Measurements from ENCODE around the gene RAB4A.

RAB4A gene

DNA sequence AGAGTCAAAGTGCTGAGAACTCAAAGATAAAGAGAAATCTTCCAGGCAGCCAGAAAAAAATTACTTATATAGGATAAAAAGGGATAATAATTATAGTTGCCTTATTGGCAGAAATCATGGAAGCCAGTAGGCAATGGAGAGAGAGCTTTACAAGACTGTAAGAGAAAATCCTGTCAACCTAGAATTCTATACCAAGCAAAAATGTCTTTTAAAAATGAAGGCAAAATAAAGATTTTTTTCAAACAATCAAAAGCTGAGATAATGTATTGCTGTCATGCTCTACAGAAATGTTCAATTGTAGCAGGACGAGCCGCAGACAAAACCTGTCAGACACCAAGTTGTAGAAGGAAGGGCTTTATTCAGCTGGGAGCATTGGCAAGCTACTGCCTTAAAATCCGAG is 26.8 kb upstream of the RAB4A start:
- DNase-seq (ENCODE audit: low read depth): no peak

DNA sequence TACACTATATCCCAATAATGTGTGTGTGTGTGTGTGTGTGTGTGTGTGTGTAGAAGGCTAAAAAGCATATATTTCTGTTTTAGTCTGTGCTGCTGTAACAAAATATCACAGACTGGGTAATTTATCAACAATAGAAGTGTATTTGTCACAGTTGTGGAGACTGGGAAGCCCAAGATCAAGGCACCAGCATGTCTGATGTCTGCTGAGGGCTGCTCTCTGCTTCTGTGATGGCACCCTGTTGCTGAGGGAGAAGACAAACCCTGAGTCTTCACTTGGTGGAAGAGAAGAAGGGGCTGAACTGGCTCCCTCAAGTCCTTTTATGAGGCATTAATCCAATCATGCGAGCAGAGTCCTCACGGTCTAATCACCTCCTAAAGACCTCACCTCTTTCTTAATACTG is 23.0 kb upstream of the RAB4A start:
- no peak for DNase-seq (ENCODE audit: low read depth)

DNA sequence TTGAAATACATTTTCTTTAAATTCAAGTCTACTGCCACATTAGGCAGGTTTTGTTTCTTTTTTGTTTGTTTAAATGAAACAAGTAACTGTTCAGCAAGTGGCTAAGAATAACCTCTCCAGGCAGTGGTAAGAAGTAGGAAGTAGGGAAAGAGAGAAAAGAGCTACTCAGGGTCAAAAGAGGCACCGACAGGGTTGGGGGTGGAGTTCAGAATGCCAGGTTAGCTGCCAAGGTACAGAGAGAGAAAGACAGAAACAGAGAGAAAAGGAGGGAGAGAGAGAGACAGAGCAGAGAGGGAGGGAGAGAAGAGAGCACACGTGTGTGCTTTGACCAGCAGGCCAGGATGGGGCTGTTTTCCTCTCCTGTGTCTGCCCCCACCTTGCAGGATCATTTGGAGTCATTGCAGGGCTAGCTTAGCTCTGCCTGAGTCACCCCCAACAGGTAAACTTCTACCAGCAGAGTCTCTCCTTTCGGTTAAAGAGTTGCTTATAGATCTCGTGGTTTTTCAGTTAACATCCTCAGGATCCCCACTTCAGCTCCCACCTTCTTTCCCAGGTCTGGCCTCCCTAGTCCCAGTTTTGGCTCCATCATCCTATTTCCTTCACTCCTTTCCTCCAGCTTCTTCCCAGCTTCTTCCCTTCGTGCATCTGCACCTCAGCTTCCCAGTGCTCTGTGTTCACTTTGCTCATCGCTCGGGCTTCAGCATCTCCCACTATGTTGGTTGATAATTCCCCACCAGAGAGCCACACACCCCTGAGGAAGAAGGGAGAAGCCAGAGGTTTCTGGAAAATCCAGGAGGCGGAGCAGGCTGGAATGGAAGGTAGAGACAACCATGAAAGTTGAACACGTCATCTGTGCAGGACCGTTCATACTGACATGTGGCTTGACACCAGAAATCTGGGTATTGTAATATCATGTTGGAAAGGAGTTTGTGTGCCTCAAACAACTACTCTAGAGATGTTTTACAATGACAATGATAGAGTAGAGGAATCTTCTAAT is 21.8 kb upstream of the RAB4A start:
- DNase-seq (ENCODE audit: low read depth): no peak

DNA sequence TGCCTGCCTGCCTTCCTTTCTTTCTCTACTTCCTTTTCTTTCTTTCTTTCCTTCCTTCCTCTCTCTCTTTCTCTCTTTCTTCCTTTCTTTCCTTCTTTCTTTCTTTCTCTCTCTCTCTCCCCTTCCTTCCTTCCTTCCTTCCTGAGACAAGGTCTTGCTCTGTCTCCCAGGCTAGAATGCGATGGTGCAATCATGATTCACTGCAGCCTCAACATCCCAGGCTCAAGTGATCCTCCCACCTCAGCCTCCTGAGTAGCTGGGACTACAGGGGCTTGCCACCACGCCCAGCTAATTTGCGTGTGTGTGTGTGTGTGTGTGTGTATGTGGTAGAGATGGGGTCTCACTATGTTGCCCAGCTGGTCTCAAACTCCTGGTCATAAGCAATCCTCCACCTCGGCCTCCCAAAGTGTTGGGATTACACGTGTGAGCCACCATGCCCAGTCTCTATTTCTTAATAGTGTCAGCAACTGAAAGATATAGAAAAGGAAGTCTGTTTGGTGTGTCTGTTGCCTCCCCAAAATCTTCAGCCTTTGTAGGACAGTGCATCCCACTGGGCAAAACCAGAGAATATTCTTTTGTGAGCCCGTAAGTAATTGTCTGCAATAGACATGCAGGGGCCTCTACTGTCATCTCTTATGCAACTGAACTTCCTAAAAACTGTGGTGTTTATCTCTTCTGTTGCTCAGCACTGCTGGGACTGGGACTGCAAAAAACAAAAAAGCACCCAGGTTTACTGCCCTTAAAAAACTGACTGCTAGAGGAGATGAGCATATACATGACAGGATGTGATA is 20.9 kb upstream of the RAB4A start:
- DNase-seq (ENCODE audit: low read depth): no peak

DNA sequence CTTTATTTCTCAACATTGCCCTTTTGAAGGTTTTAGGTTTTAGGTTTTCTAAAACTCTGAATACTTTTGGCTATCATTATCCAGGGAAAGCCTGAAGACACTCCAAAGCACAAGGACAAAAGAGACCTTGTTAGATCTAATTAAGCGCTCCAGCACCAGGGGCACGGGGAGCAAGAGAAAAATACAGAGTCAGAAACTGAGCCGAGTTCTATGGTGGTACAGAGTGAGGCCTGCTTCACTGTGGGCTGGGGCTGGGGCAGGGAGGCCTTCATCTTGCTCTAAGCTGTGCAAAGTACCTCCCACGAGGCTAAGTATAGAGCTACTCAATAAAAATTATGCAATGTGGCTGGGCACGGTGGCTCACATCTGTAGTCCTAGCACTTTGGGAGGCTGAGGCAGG is 19.7 kb upstream of the RAB4A start:
- DNase-seq (ENCODE audit: low read depth): no peak

DNA sequence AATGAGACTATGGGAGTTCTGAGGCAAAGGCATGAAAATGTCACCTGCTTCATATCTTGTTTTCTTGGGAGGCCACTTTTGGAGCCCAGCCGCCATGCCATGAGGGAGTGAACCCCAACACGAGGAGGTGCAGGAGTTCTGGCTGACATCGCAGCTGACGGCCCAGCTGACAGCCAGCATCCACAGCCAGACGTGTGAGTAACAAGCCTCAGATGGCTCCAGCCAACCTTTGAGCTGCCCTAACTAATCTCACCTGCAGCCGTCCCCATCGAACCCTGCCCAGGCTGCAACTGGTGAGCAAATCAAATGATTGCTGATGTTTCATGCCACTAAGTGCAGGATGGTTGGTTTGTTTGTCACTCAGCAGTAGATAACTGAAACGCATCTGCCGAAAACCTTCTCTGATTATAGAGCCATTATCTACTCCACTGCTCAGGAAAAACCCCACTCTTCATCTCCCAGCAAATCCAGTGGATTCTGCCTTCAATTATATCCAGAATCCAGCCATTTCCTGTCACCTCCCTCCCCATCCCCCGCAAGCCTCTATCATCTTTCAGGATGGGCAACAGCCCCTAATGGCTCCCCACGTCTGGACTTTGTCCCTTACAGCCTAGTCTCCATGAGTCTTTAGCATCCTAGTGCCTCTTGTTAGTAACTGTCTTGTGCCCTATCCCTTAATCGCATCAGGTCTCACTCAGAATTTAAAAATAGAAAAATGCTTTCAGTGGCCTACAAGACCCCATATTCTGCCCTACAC is 18.5 kb upstream of the RAB4A start:
- no peak for DNase-seq (ENCODE audit: low read depth)

DNA sequence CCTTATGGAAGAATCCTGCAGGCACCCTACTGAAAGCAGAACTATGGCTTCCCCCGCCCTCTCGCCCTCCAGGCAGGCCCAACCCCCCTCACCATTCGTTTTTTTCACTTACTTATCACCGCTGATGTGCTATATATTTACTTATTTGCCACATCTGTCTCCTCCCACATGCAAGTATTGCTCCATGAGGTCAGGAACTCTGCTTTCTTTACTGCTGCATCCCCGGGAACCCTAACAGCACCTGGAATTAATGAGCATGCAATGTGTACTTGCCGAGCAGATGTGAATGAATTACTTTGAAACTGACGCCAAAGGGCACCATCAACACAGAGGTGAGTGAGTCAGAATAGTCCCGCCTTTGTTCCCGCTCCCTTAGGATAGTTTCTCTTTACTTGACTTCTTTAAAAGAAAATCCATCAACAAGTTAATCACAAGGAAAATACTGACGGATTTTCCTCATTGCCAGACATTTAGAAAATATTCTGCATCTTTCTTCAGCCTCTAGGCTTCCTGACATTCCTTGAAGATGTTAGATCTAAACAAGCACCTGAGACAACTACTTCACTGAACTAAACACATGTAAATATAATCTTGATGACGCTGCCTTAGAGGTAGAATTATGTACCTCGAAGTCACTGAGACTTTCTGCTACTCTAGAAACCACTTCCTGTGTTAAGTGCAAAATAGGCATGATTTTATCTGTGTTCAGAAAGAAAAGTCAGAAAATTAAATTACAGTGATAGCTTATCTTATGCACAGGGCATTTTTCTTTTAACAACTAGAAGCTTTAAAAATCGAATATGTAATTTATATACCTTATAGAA is 17.5 kb upstream of the RAB4A start:
- no peak for DNase-seq (ENCODE audit: low read depth)

DNA sequence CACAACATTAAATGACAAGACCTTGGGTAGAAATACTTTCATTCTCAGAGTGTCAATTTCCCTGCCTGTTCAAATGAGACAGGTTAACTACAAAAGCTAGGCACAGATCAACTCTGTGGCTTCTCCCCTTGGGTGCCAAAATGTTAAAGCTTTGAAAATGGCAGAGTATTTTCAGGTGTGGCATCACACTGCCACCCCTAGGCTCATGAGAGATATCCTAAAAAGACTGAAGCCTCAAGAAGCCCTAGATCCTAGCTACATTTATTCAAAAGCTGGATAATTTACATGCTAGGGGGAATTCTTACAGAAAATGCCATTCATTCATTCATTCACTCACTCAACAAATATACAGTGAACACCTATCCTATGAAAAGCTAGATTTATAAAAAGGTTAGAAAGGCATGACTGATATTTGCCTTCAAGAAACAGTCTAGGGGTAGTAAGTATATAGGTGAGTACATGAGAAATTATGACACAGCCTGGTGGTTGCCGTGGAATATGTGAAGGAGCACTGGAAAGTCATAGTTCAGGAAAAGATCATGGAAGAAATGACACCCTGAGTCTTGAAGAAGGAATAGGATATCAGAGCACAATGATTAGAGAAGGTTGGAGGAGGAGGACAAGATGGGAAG is 15.9 kb upstream of the RAB4A start:
- no peak for DNase-seq (ENCODE audit: low read depth)

DNA sequence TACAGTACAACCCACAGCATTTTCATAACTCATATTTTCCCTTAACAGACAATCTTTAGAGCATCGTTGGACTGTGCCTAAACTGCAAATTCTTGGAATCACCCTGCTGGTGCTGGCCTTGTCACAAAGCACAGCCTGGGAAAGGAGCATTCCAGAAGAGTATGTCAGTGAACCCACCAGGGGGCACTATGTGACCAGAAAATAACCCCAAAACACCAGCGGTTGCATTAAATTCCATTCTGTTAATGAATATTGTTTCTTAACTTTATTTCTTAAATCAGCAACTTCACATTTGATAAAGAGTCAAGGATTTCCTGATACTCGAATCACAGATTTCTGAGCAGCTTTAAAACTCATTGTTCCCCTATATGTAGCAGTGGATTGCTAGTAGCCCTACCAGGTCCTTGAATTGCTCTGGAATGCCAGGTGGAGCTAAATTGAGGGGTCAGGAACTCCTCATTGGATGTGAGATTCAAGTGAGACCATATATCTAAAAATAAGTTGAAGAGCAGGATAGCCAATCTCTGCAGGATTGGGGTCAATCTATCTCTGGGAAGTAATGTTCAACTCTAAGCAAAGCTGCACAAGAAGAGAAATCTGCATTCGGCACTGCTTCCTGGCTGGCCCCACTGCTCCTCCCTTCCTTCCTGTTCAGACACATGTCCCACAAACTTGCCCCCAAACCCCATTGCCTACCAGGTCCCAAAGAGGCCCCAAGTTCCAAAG is 12.7 kb upstream of the RAB4A start:
- peak; percentile 43 for DNase-seq (ENCODE audit: low read depth)

DNA sequence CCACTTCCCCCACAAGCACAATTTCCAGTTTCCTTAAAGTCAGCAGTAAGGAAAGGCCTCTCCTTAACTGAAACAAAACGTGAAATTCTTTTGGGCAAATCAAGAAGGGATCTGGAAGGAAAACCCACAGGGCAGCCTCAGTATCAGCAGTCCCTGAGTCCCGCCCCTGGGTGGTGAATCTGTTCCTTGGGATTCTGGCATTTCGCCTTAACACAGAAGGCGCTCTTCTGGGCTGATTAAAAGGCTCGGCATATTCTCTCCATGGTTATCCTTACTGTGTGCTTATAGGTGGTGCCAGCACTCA is 12.2 kb upstream of the RAB4A start:
- DNase-seq (ENCODE audit: low read depth): no peak

DNA sequence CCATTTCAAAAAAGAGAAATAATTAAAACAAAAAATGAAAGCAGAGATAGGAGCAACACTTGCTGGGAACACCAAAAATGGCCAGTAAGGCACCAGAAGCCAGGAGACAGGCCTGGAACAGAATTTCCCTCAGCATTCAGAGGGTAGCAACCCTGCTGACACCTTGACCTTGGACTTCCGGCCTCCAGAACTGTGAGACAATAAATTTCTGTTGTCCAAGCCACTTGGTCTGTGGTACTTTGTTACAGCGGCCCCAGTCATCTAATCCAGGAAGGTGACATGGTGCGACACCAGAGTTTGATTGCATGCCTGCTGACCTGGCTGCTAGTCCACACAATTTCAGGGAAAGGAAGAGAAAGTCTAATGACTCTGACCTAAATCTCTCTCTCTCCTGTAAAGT is 10.6 kb upstream of the RAB4A start:
- DNase-seq (ENCODE audit: low read depth): no peak

DNA sequence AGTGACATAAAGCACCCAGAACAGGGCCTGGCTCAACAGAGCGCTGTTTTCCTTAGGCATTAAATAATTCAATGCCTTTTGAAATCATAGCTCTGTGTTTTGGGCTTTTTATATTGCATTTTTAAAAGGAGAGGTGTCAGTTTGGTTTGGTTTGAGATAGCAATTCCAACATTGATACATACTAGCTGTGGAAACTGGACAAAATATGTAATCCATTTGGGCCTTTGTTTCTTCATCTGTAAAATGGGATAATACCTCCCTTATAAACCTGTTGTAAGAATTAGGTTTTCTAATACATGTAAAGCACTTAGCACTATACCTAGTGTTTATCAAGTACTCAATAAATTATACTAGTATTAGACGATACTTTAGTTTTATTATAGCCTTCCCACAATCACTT is 8.7 kb upstream of the RAB4A start:
- DNase-seq (ENCODE audit: low read depth): no peak

DNA sequence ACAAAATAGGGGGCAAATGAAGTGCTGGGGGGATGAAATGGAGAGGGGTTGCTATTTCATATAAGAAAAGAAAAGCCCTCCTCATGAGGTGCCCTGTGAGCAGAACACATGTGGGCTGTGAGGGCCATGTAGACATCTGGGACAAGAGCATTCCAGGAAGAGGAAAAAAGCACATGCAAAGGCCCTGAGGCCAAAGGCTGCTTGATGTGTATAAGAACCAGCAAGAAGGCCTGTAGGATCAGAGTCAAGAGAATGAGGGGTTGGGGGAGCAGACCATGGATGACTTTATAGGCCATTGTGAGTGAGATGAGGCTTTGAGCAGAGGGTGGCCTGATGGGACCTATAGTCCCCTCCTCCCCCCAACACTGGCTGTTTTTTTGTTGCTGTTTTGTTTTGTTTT is 7.7 kb upstream of the RAB4A start:
- DNase-seq (ENCODE audit: low read depth): no peak

DNA sequence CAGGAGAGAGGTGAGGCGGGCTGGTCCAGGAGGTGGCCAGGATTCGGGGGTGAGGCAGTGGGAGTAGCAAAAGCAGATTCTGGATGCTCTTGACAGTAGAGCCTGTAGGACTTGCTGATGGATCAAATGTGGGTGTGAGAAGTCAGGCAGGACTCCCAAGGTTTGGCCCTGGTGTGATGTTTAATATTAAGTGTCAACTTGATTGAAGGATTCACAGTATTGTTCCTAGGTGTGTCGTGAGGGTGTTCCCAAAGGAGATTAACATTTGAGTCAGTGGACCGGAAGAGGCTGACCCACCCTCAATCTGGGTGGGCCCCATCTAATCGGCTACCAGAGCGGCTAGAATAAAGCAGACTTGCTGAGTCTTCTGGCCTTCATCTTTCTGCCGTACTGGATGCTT is 6.8 kb upstream of the RAB4A start:
- DNase-seq (ENCODE audit: low read depth): no peak

DNA sequence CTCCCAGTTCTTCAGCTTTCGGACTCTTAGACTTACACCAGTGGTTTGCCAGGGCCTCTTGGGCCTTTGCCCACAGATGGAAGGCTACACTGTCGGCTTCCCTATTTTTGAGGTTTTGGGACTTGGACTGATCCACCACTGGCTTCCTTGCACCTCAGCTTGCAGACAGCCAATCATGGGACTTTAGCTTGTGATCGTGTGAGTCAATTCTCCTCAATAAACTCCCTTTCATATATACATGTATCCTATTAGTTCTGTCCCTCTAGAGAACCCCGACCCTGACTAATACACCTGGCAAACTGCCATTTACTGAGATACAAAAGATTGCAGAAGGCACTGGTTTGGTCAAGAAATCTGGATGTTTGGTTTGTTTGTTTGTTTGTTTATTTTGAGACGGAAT is 6.4 kb upstream of the RAB4A start:
- no peak for DNase-seq (ENCODE audit: low read depth)

DNA sequence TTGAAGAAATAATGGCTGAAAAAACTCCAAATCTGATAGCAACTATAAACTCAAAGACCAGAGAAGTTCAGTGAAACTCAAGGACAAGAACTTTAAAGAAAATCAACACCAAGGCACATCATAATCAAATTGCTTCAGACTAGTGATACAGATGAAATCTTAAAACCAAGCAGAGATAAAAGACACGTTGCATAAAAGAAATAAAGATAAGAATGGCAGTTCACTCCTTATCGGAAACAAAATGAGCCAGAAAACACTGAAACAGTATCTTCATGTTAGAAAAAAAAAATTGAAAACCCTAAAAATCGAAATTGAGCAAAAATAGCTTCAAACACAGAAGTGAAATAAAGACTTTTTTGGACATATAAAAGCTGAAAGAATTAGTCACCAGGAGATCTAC is 4.6 kb upstream of the RAB4A start:
- DNase-seq (ENCODE audit: low read depth): no peak

DNA sequence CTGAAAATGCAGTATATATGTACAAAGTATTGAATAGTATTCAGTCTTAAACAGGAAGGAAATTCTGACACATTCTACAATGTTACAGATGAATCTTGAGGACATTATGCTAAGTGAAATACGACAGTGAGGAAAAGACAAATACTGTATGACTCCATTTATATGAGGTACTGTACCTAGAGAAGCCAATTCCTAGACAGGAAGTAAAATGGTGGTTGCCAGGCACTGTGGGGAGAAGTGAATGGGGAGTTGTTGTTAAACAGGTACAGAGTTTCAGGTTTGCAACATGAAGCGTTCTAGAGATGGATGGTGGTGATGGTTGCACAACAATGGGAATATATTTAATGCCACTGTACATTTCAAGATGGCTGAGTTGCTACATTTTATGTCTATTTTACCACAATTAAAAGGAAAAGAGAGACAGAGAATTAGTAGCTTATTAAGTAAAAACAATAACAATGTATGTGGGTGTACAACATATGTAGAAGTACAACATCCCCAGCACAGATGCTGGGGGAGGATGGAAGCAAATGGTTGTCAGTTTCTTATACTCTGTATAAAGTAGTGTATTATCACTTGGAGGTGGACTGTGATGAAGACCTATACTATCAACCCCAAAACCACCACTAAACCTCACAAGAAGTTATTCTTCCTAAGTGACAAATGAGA is 3.9 kb upstream of the RAB4A start:
- no peak for DNase-seq (ENCODE audit: low read depth)

DNA sequence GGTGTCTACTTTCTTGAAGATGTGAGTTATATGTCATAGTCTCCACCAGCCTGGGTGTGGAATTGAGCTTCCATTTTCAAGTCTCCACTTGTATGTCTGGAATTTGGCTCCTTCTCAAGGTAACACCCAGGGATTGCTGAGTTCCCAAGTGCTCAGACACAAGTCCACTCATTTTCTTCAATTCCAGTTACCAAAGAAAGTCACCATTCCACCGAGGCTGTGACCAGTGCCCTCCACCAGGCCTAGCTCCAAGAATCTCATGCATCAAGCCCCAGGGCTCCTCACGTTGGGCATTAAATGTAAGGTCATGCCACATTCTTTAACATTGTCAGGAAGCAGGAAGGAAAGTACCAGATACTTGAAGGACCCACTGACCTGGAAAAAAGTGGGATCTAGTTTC is 2.4 kb upstream of the RAB4A start:
- DNase-seq (ENCODE audit: low read depth): no peak

DNA sequence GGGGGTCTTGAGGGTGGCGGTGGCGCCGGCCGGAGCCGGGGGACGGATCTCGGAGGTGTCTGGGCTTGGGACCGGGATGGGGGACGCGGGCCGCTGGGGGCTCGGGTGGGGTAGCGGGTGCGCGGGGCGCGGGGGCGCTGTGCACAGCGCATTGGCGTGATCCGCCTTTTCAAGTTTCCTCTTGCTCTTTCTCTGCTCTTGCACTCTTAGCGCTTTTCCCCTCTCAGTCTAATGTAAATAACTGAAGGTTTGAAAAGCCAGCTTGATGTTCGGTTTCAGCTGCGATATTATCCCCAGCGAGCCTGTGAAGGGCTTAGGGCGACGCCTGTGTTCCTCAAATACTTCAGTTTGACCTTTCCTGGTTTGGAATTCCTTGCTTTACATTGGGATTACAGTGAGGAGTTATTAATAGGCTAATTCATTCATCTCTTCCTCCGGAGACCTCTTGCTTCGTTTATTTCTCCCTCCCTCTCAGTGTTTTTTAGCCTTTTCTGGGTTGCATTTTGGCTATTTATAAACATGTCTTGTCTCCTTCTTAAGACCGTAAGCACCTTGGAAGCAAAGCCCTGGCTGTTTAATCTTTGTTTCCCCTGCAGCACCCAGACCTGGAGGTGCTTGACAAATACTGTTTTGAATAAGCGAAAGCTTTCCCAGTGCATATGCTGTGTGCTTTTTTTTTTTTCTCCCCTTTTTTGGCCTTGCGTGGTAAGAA is 693 bp downstream of the RAB4A start:
- DNase-seq (ENCODE audit: low read depth): peak; percentile 11
